CD4-positive, alpha-beta T cell (primary cell): ENCODE measurements around the gene EMX2. TPM values are rescaled to one million over a fixed set of nuclear protein-coding genes. Genes with fewer than 3 reads are reported as not detected.

Experiments
- ATAC-seq: fragments of 200-7000 bp; cut with Tn5 transposase; one replicate; pipeline ENCODE4 v1.10.0; 2022; ENCODE audit warnings: mild to moderate bottlenecking; ENCODE audit not compliant: poor library complexity
- CTCF ChIA-PET: fragments of 350-600 bp; sonication (Branson Sonifier 250); formaldehyde crosslinking; loops from one replicate; lab custom pipeline; 2021; ENCODE audit warnings: antibody characterized with exemption, inconsistent platforms; lab: Charles Lee
- POLR2A ChIA-PET: fragments of 350-600 bp; sonication (Branson Sonifier 250); formaldehyde crosslinking; loops from one replicate; lab custom pipeline; 2021; ENCODE audit warnings: antibody characterized with exemption, inconsistent platforms; lab: Charles Lee
- DNase-seq, 14 experiments: peaks; one replicate each; pipeline ENCODE4 v3.0.0-alpha.2; 2013 to 2020; ENCODE audit warnings: mixed read lengths in 2 of 14
- H3K27ac ChIP-seq, 2 donors: one replicate each; pipeline versions ENCODE4 v1.5.1 to v1.7.0; 2013; ENCODE audit warnings: low read length in 2 of 2, low read depth in 1 of 2, mild to moderate bottlenecking in 1 of 2
- H3K27me3 ChIP-seq, 2 experiments: 1 replicate in 1 of 2; 2 replicates in 1 of 2; pipeline versions ENCODE4 v1.6.1 to v1.7.0; 2013; ENCODE audit warnings: low read length in 2 of 2, control low read depth in 1 of 2, mild to moderate bottlenecking in 1 of 2, moderate library complexity in 1 of 2; ENCODE audit not compliant: insufficient read depth in 2 of 2, control insufficient read depth in 1 of 2
- H3K36me3 ChIP-seq: one replicate; pipeline ENCODE4 v1.6.1; 2013; ENCODE audit warnings: low read length, control low read depth; ENCODE audit not compliant: insufficient read depth
- H3K4me1 ChIP-seq: one replicate; pipeline ENCODE4 v1.6.1; 2013; ENCODE audit warnings: low read length, control low read depth; ENCODE audit not compliant: insufficient read depth
- H3K4me3 ChIP-seq: one replicate; pipeline ENCODE4 v1.5.1; 2013; ENCODE audit warnings: mild to moderate bottlenecking, low read length, moderate library complexity
- H3K9me3 ChIP-seq, 2 experiments: 1 replicate in 1 of 2; 2 replicates in 1 of 2; pipeline versions ENCODE4 v1.6.1 to v1.7.0; 2013; ENCODE audit warnings: low read length in 2 of 2, mild to moderate bottlenecking in 2 of 2, control low read depth in 1 of 2, moderate library complexity in 1 of 2; ENCODE audit not compliant: control insufficient read depth in 1 of 2, insufficient read depth in 1 of 2
- H3K27ac Mint-ChIP-seq: one replicate; pipeline ENCODE4 v1.8.0; 2020; ENCODE audit warnings: mixed read lengths
- H3K27me3 Mint-ChIP-seq: one replicate; pipeline ENCODE4 v1.8.0; 2021; ENCODE audit warnings: mixed read lengths
- H3K36me3 Mint-ChIP-seq: one replicate; pipeline ENCODE4 v1.8.0; 2021; ENCODE audit warnings: low read depth, mixed read lengths
- H3K4me1 Mint-ChIP-seq: one replicate; pipeline ENCODE4 v1.8.0; 2021; ENCODE audit warnings: low read depth, mixed read lengths
- H3K4me3 Mint-ChIP-seq: one replicate; pipeline ENCODE4 v1.8.0; 2020; ENCODE audit warnings: mild to moderate bottlenecking, mixed read lengths
- H3K9me3 Mint-ChIP-seq: one replicate; pipeline ENCODE4 v1.8.0; 2020; ENCODE audit warnings: mixed read lengths
- intact Hi-C, 2 experiments: fragments of 100-400 bp; cut with DNase I in 1 of 2; cut with micrococcal nuclease in 1 of 2; formaldehyde crosslinking; loops; one replicate each; pipeline versions ENCODE4 v1.15.1 to v1.9.0; 2023 to 2025; cut with DNase I, micrococcal nuclease
- total RNA-seq, 174 experiments: library from RNA in 2 of 174; stranded (reverse) in 2 of 174; gene quantifications; one replicate each; pipeline ENCODE4 v1.2.3 and lab custom pipeline; 2021 to 2026
- TF ChIP-seq, protein P1 (sequence below): fragments of 200-600 bp; IDR thresholded peaks from one replicate; pipeline ENCODE4 v1.8.0; 2022; ENCODE audit warnings: antibody characterized with exemption, mild to moderate bottlenecking

Gene EMX2
- total RNA-seq, 2 experiments from 2014 or later: not detected

- H3K27ac Mint-ChIP-seq: no peak overlapping the region
- H3K4me1 ChIP-seq: peaks cover 16% of the 10 kb centered on the region
- intact Hi-C loops: no loop called here
- CTCF ChIA-PET: no interaction called here
- POLR2A ChIA-PET: no interaction called here
- no peak overlapping the region for H3K27ac ChIP-seq
- DNase-seq (no peak), ATAC-seq (no peak)
- H3K27me3 ChIP-seq: peaks cover 71 to 100% of the 10 kb centered on the region in 2 experiments
- no peaks in the 10 kb centered on the region for H3K36me3 ChIP-seq
- peaks cover 33% of the 10 kb centered on the region for H3K4me1 Mint-ChIP-seq
- peaks cover 87% of the 10 kb centered on the region for H3K27me3 Mint-ChIP-seq
- H3K4me3 Mint-ChIP-seq: no peak overlapping the region
- no peak overlapping the region for H3K4me3 ChIP-seq
- no peaks in the 10 kb centered on the region for H3K9me3 Mint-ChIP-seq
- TF ChIP-seq, protein P1, sequence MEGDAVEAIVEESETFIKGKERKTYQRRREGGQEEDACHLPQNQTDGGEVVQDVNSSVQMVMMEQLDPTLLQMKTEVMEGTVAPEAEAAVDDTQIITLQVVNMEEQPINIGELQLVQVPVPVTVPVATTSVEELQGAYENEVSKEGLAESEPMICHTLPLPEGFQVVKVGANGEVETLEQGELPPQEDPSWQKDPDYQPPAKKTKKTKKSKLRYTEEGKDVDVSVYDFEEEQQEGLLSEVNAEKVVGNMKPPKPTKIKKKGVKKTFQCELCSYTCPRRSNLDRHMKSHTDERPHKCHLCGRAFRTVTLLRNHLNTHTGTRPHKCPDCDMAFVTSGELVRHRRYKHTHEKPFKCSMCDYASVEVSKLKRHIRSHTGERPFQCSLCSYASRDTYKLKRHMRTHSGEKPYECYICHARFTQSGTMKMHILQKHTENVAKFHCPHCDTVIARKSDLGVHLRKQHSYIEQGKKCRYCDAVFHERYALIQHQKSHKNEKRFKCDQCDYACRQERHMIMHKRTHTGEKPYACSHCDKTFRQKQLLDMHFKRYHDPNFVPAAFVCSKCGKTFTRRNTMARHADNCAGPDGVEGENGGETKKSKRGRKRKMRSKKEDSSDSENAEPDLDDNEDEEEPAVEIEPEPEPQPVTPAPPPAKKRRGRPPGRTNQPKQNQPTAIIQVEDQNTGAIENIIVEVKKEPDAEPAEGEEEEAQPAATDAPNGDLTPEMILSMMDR: no peak
- H3K9me3 ChIP-seq: peaks cover 0 to 33% of the 10 kb centered on the region in 2 experiments
- H3K36me3 Mint-ChIP-seq: no peaks in the 10 kb centered on the region
Observed at GRCh38 chr10:117549100-117549585, 6.6 kb downstream of the EMX2 start.

DNA sequence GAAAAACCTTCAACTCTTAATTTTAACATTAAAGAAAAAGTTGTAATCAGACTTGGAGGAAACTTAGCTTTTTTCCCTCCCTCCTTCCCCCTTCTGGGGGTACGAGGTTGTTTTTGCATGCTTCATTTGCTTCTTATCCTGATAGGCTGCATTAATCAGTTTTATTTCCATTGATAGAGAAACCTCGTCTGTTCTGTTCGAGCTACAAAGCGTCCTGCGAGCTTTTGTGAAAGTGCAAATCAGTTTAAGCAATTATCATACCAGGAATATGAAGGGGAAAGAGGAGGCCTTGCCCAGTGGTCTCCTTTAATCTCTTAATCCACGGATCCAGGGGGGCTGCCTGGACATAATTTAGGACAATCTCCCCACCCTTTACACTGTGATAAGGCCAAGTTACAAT lies 7.5 kb downstream of the EMX2 start:
- TF ChIP-seq, protein P1: no peak
- CTCF ChIA-PET: no interaction called here
- DNase-seq: no peak

DNA sequence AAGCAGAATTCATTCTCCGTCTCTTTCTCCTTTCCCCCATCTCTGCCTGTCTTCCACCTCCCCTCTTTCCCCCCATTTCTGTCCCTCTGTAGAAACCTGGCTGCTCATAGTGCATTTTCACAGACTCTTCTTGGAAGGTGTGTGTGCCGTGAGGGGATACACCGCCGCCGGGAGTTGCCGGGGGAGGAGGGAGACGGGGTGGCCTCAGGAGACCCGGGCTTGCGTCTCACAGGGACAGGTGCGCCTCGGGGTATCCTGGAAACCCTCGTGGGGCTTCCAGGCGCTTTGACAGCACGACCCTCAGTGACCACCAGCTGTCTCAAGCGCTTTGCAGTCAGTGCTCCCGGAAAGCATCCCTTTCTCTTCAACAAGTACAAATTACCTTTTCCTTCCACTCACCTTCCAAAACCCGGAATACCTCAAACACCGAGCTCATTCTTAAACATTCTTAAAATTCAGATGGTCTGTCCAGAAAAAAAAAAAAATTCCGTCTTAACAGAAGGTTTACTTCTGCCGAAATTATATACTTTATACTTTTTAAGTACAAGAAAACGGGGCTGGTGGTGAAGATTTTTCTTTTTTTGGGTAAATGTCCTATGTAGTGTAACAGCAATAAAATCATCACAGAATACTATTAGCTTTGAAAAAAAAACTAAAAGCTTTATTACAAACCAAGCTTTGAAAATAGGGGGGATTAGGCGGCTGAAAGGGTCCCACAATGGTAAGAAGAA lies 8.2 kb downstream of the EMX2 start:
- Histone ChIP-seq H3K27ac (no peak overlapping the region), H3K4me1 (peaks cover 7% of the 10 kb centered on the region), H3K4me3 (no peak overlapping the region), H3K9me3 (peaks cover 0 to 33% of the 10 kb centered on the region in 2 experiments), H3K27me3 (peaks cover 72 to 100% of the 10 kb centered on the region in 2 experiments), H3K36me3 (no peaks in the 10 kb centered on the region)
- Mint-ChIP-seq H3K9me3 (no peaks in the 10 kb centered on the region), H3K4me3 (no peak overlapping the region), H3K27me3 (peaks cover 92% of the 10 kb centered on the region), H3K27ac (no peak overlapping the region), H3K36me3 (no peaks in the 10 kb centered on the region), H3K4me1 (peaks cover 27% of the 10 kb centered on the region)
- ATAC-seq (no peak), DNase-seq (no peak)
- ChIA-PET CTCF (no interaction called here), POLR2A (no interaction called here)
- intact Hi-C loops: no loop called here
- TF ChIP-seq, protein P1: no peak

More for the DNA sequence above, 7.5 kb downstream of the EMX2 start:
- peaks cover 27% of the 10 kb centered on the region for H3K4me1 Mint-ChIP-seq
- no peak for ATAC-seq
- no peak overlapping the region for H3K4me3 Mint-ChIP-seq
- intact Hi-C loops: no loop called here
- Histone ChIP-seq H3K4me1 (peaks cover 11% of the 10 kb centered on the region), H3K4me3 (no peak overlapping the region), H3K36me3 (no peaks in the 10 kb centered on the region), H3K27me3 (peaks cover 69 to 100% of the 10 kb centered on the region in 2 experiments), H3K27ac (no peak overlapping the region), H3K9me3 (peaks cover 0 to 33% of the 10 kb centered on the region in 2 experiments)
- no peak overlapping the region for H3K27ac Mint-ChIP-seq
- no peaks in the 10 kb centered on the region for H3K36me3 Mint-ChIP-seq
- POLR2A ChIA-PET: no interaction called here
- H3K27me3 Mint-ChIP-seq: peaks cover 88% of the 10 kb centered on the region
- H3K9me3 Mint-ChIP-seq: no peaks in the 10 kb centered on the region
